OCI-LY7 (cell line): ENCODE measurements around the gene CDSN. TPM values are rescaled to one million over a fixed set of nuclear protein-coding genes. Genes with fewer than 3 reads are reported as not detected.

ENCODE experiments used
- BruUV-seq: library from RNA; stranded (reverse); fragments of 400-500 nt; replicated peaks from 2 replicates; lab custom pipeline; 2021; lab: Mats Ljungman, UMichigan
- CTCF ChIA-PET: fragments of 300-600 bp; sonication (Branson Sonifier 250); formaldehyde crosslinking; loops from one replicate; lab custom pipeline; 2022; ENCODE audit warnings: antibody characterized with exemption; ENCODE audit not compliant: unreplicated experiment; lab: Charles Lee
- POLR2A ChIA-PET: fragments of 300-600 bp; sonication (Branson Sonifier 250); formaldehyde crosslinking; loops from one replicate; lab custom pipeline; 2022; ENCODE audit warnings: antibody characterized with exemption; lab: Charles Lee
- DNase-seq: peaks from one replicate; pipeline ENCODE4 v3.0.0-alpha.2; 2015; ENCODE audit warnings: low spot score
- H2AFZ ChIP-seq: fragments of 200-600 bp; sonication (generic), shearing (Covaris generic); 2 replicates; pipeline ENCODE4 v1.6.1; 2014; ENCODE audit warnings: mild to moderate bottlenecking, antibody characterized with exemption, low read length, moderate library complexity
- H3K27ac ChIP-seq: fragments of 200-600 bp; sonication (generic); 2 replicates; pipeline ENCODE4 v1.5.1; 2014; ENCODE audit warnings: mixed run types, low read depth, mild to moderate bottlenecking, moderate library complexity, low read length, inconsistent platforms; ENCODE audit not compliant: poor library complexity, severe bottlenecking
- H3K36me3 ChIP-seq: fragments of 200-600 bp; sonication (generic); 2 replicates; pipeline ENCODE4 v1.6.1; 2014; ENCODE audit warnings: mild to moderate bottlenecking, antibody characterized with exemption, low read length, moderate library complexity, mixed read lengths; ENCODE audit not compliant: insufficient read depth
- H3K4me1 ChIP-seq: fragments of 200-600 bp; sonication (generic); 2 replicates; pipeline ENCODE4 v1.5.1; 2014; ENCODE audit warnings: mild to moderate bottlenecking, low read length; ENCODE audit not compliant: insufficient read depth, poor library complexity, severe bottlenecking
- H3K4me2 ChIP-seq: fragments of 200-600 bp; sonication (generic); 2 replicates; pipeline ENCODE4 v1.6.1; 2014; ENCODE audit warnings: mild to moderate bottlenecking, low read length
- H3K4me3 ChIP-seq: fragments of 200-600 bp; sonication (generic); 2 replicates; pipeline ENCODE4 v1.5.1; 2014; ENCODE audit warnings: mild to moderate bottlenecking, low read depth, low read length; ENCODE audit not compliant: poor library complexity, severe bottlenecking
- H3K79me2 ChIP-seq: fragments of 200-600 bp; sonication (generic); 2 replicates; pipeline ENCODE4 v1.6.1; 2016; ENCODE audit warnings: low read depth, mild to moderate bottlenecking, low read length, moderate library complexity, mixed read lengths; ENCODE audit not compliant: insufficient read depth
- H3K9me2 ChIP-seq: fragments of 200-600 bp; sonication (generic); 2 replicates; pipeline ENCODE4 v1.6.1; 2016; ENCODE audit warnings: mild to moderate bottlenecking, low read length, mixed read lengths; ENCODE audit not compliant: insufficient read depth
- H3K9me3 ChIP-seq: fragments of 200-600 bp; sonication (generic); 2 replicates; pipeline ENCODE4 v1.6.1; 2014; ENCODE audit warnings: mild to moderate bottlenecking, mixed run types, low read length, mixed read lengths
- H4K20me1 ChIP-seq: fragments of 200-600 bp; sonication (generic); 2 replicates; pipeline ENCODE4 v1.6.1; 2014; ENCODE audit warnings: mild to moderate bottlenecking, antibody characterized with exemption, low read length, moderate library complexity, mixed read lengths; ENCODE audit not compliant: insufficient read depth
- EZH2phosphoT487 ChIP-seq: fragments of 200-600 bp; sonication (generic); IDR thresholded peaks from 2 replicates; pipeline ENCODE4 v1.6.1; 2018; ENCODE audit warnings: low read depth, borderline replicate concordance, mild to moderate bottlenecking, mixed run types, antibody characterized with exemption, low read length, moderate library complexity, mixed read lengths
- intact Hi-C: fragments of 100-400 bp; cut with micrococcal nuclease; formaldehyde crosslinking; loops from one replicate; pipeline ENCODE4 v1.10.0; 2022; ENCODE audit not compliant: unreplicated experiment
- total RNA-seq, 2 experiments: library from RNA; depleted of rRNA in 1 of 2; stranded (reverse); fragments of >200 nt in 1 of 2; shearing (Covaris generic) in 1 of 2; gene quantifications; 2 replicates each; pipeline ENCODE4 v1.2.3, GENCODE V29; 2014 to 2022
- TF ChIP-seq, protein P1 (sequence below): fragments of 200-600 bp; sonication (generic); conservative IDR thresholded peaks from 2 replicates; pipeline ENCODE4 v1.5.1; 2014; ENCODE audit warnings: mild to moderate bottlenecking, antibody characterized with exemption, low read length, moderate library complexity, mixed read lengths

CDSN gene
- total RNA-seq, 2 experiments from 2014 or later, result not detected

DNA sequence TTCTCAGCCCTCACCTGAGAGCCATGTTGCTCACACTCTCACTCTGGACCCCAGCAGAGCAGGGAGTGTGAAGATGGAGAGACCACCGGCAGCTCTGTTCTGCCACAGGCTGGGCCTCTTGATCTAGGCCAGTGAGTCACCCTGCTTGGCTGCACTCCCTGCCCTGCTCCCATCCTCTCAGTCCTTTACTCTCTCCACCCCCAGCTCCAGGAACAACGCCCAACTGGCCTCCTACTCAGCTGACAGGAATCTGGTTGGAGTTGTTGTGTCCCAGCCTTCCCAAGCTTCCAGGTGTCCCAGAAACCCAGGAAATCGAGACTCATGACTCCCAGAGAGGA is 5.7 kb downstream of the CDSN start, which contains the start of gene PSORS1C1:
Gene PSORS1C1, plus strand, starts transcription at position 260 of the 338 bp plus-strand sequence. CDS start 14,833 bp downstream, outside the sequence.
- DNase-seq, result no peak
- H3K79me2 ChIP-seq, result no peaks in the 10 kb centered on the region
- H4K20me1 ChIP-seq, result no peaks in the 10 kb centered on the region
- no peaks in the 10 kb centered on the region for H3K9me2 ChIP-seq
- TF ChIP-seq EZH2phosphoT487, result no peak
- H3K27ac ChIP-seq, result no peak within 1 kb of the TSS
- CTCF ChIA-PET, result no interaction called here
- intact Hi-C loops, result no loop called here
- H2AFZ ChIP-seq, result no peak within 1 kb of the TSS
- no TSS peak for BruUV-seq
- no peak within 1 kb of the TSS for H3K4me3 ChIP-seq
- no peaks in the 10 kb centered on the region for H3K4me1 ChIP-seq
- POLR2A ChIA-PET, result no interaction called here
- no peak within 1 kb of the TSS for H3K4me2 ChIP-seq
- H3K9me3 ChIP-seq, result no peaks in the 10 kb centered on the region
- no peaks in the 10 kb centered on the region for H3K36me3 ChIP-seq

DNA sequence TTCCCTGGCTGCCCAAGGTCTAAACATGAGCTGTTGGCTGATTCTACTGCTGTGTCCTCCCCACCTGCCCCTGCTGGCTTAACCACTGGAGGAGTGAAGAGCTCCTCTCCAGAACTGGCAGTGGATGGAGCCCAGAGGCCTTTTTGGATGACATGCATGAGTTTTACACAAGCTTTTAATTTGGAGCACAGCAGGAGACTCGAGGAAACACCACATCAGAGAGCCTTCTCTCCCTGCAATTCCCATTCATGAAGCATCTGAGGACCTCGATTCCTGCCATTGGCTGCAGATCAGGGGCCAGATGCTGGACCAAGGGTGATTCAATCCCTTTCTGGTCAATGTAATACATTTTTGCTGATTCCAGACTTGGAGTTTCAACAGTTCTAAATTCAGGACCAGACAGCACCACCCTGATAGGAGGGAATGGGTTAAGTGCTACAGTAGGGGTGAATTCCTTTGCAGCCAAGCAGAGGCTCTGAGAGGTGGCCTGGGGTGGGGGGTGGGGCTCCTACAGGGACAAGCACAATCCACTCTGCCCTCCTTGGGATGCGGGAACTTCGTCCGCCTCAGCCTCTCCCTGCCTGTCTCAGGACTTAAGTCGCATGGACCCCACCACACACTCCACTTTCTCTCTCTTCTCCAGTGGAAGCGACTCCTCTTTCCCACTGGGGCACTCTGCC is 6.2 kb downstream of the CDSN start:
- Histone ChIP-seq H3K4me3 (no peak overlapping the region), H3K79me2 (no peaks in the 10 kb centered on the region), H3K27ac (no peak overlapping the region), H4K20me1 (no peaks in the 10 kb centered on the region), H3K9me3 (no peaks in the 10 kb centered on the region), H3K36me3 (no peaks in the 10 kb centered on the region), H2AFZ (no peak overlapping the region), H3K4me1 (no peaks in the 10 kb centered on the region), H3K9me2 (no peaks in the 10 kb centered on the region), H3K4me2 (no peak overlapping the region)
- intact Hi-C loops, result no loop called here
- DNase-seq, result no peak
- TF ChIP-seq, protein P1, sequence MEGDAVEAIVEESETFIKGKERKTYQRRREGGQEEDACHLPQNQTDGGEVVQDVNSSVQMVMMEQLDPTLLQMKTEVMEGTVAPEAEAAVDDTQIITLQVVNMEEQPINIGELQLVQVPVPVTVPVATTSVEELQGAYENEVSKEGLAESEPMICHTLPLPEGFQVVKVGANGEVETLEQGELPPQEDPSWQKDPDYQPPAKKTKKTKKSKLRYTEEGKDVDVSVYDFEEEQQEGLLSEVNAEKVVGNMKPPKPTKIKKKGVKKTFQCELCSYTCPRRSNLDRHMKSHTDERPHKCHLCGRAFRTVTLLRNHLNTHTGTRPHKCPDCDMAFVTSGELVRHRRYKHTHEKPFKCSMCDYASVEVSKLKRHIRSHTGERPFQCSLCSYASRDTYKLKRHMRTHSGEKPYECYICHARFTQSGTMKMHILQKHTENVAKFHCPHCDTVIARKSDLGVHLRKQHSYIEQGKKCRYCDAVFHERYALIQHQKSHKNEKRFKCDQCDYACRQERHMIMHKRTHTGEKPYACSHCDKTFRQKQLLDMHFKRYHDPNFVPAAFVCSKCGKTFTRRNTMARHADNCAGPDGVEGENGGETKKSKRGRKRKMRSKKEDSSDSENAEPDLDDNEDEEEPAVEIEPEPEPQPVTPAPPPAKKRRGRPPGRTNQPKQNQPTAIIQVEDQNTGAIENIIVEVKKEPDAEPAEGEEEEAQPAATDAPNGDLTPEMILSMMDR, result no peak
- TF ChIP-seq EZH2phosphoT487, result no peak
- CTCF ChIA-PET, result no interaction called here
- POLR2A ChIA-PET, result no interaction called here
- no TSS peak for BruUV-seq

DNA sequence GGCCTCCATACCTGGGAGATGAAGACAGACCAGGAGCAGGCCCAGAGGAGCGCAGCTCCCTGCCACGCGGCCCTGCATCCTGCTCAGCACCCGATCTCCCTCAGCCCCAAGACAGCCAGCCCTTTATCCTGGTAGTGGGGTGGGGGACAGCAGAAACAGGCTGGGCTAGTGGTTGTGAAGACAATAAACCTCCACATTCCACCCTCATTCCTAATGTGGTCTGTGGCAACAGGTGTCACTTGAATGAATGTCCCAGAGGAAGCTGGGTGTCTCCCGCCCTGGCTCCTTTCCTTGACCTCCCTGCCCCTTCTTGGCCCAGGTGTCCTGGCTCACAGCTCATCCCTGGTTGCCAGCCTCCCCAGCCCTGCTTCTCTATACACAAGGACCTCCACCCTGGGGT is 7.8 kb downstream of the CDSN start, which contains the start of gene C6orf15:
Gene C6orf15, minus strand, starts transcription at position 98 of the 400 bp plus-strand sequence. Its CDS starts 20 bp downstream, at position 78.
- CTCF ChIA-PET, result no interaction called here
- TF ChIP-seq, protein P1, result no peak
- no peak for TF ChIP-seq EZH2phosphoT487
- Histone ChIP-seq H4K20me1 (no peaks in the 10 kb centered on the region), H3K27ac (no peak within 1 kb of the TSS), H3K4me3 (no peak within 1 kb of the TSS), H3K4me1 (no peaks in the 10 kb centered on the region), H3K4me2 (no peak within 1 kb of the TSS), H3K9me2 (no peaks in the 10 kb centered on the region), H3K79me2 (no peaks in the 10 kb centered on the region), H2AFZ (no peak within 1 kb of the TSS), H3K36me3 (no peaks in the 10 kb centered on the region), H3K9me3 (no peaks in the 10 kb centered on the region)
- POLR2A ChIA-PET, result no interaction called here
- no peak for DNase-seq
- intact Hi-C loops, result no loop called here
- no TSS peak for BruUV-seq
